Mucosa of rectum (tissue), 2 donors: ENCODE data around the gene RIGI.

Source experiments
- H3K27ac ChIP-seq, 2 donors: one replicate each; pipeline ENCODE4 v1.7.0; 2013; ENCODE audit warnings: inconsistent platforms in 2 of 2, low read depth in 2 of 2, low read length in 2 of 2
- H3K27me3 ChIP-seq, 2 donors: one replicate each; pipeline ENCODE4 v1.7.0; 2013; ENCODE audit warnings: low read length in 2 of 2; ENCODE audit not compliant: control insufficient read depth in 2 of 2, insufficient read depth in 2 of 2
- H3K36me3 ChIP-seq, 2 donors: one replicate each; pipeline ENCODE4 v1.7.0; 2013; ENCODE audit warnings: low read length in 2 of 2; ENCODE audit not compliant: control insufficient read depth in 2 of 2, insufficient read depth in 2 of 2
- H3K4me1 ChIP-seq, 2 donors: one replicate each; pipeline ENCODE4 v1.7.0; 2013; ENCODE audit warnings: low read length in 2 of 2, mild to moderate bottlenecking in 1 of 2; ENCODE audit not compliant: control insufficient read depth in 2 of 2, insufficient read depth in 2 of 2
- H3K4me3 ChIP-seq, 2 donors: one replicate each; pipeline ENCODE4 v1.7.0; 2013; ENCODE audit warnings: low read length in 2 of 2
- H3K9ac ChIP-seq, 2 donors: one replicate each; pipeline ENCODE4 v1.7.0; 2013; ENCODE audit warnings: low read length in 2 of 2, low read depth in 1 of 2, mild to moderate bottlenecking in 1 of 2
- H3K9me3 ChIP-seq, 2 donors: one replicate each; pipeline ENCODE4 v1.7.0; 2013; ENCODE audit warnings: low read length in 2 of 2; ENCODE audit not compliant: control insufficient read depth in 2 of 2
- donor health status: healthy.
- donor health status: Normal muscosa, but diverticular disease.

The RIGI gene

DNA sequence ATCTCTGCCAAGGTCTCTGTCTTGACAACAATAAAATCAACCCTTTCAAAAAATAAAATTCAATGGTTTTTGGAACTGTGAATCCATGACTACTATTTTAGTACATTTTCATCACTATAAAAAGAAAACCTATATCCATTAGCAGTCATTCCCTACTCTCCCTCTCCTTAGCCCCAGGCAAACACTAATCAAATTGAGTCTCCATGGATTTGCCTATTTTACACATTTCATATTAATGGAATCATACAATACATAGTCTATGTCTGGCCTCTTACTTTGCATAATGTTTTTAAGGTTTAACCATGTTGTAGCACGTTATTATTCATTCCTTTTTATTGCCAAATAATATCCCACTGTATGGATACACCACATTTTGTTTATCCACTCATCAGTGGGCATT is 24.1 kb downstream of the RIGI start:
- H3K9ac ChIP-seq = no peak overlapping the region
- H3K9me3 ChIP-seq = no peaks in the 10 kb centered on the region
- no peaks in the 10 kb centered on the region for H3K27me3 ChIP-seq
- no peak overlapping the region for H3K4me3 ChIP-seq
- no peak overlapping the region for H3K27ac ChIP-seq
- H3K4me1 ChIP-seq = no peaks in the 10 kb centered on the region
- H3K36me3 ChIP-seq = peaks cover 6 to 12% of the 10 kb centered on the region in 2 donors

DNA sequence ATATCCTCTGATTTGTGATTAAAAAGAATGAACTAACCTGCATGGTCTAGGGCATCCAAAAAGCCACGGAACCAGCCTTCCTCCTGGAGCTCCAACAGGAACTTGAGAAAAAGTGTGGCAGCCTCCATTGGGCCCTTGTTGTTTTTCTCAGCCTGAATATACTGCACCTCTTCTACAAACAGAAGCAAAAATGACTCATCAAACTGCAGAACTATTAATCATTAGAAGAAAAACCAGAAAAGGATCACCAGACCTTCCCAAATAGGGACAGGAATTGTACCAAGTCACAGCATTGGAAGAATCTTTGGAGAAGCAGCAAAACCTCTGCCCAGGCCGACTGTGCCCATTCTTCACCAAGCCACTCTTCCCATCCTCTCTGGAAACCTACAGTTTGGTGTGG is 25.2 kb downstream of the RIGI start:
- Histone ChIP-seq H3K27me3 (no peaks in the 10 kb centered on the region), H3K9ac (no peak overlapping the region), H3K9me3 (no peaks in the 10 kb centered on the region), H3K27ac (no peak overlapping the region), H3K4me1 (no peaks in the 10 kb centered on the region), H3K4me3 (no peak overlapping the region), H3K36me3 (peaks cover 12 to 15% of the 10 kb centered on the region in 2 donors)

DNA sequence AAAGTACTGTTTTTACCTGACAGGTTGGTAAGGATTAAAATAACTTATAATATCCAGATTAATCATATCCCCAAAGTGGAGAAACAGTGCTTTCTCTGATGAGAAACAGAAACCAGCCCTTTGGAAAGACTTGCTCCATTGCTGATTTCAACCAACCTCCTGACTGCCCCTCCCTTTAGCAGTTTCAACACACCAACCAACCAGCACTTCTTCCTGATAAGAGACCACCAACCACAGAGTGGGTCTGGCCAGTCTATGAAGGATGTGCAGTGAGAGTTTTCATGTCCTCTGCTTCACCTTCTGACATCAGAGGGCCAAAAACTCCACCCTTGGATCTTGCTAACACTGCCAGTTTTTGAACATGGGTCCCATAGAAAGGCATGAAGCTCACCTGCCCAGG is 28.1 kb downstream of the RIGI start:
- Histone ChIP-seq H3K9me3 (no peaks in the 10 kb centered on the region), H3K27me3 (no peaks in the 10 kb centered on the region), H3K36me3 (peaks cover 10 to 15% of the 10 kb centered on the region in 2 donors), H3K4me3 (no peak overlapping the region), H3K4me1 (no peaks in the 10 kb centered on the region), H3K27ac (no peak overlapping the region), H3K9ac (no peak overlapping the region)

DNA sequence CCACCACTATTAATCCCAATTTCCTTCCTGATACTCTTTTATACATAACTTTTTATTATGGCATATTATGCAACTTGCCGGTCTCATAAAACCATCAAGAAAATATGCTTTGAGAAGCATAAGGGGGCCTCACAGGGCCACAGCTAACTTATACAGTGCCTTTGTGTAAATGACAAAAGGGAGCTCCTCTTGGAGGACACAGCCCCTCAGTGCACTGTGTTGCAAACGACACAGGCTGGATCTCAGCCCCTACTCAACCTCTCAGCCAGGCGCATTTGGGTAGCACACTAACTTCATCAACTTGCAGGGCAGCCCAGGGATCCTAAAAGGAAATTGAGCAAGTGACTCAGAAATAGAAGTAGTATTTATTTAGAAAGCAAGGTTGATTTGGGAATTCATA is 35.4 kb downstream of the RIGI start:
- Histone ChIP-seq H3K4me3 (no peak overlapping the region), H3K36me3 (peaks cover 24 to 30% of the 10 kb centered on the region in 2 donors), H3K9ac (no peak overlapping the region), H3K27ac (no peak overlapping the region), H3K4me1 (no peaks in the 10 kb centered on the region), H3K9me3 (no peaks in the 10 kb centered on the region), H3K27me3 (no peaks in the 10 kb centered on the region)

DNA sequence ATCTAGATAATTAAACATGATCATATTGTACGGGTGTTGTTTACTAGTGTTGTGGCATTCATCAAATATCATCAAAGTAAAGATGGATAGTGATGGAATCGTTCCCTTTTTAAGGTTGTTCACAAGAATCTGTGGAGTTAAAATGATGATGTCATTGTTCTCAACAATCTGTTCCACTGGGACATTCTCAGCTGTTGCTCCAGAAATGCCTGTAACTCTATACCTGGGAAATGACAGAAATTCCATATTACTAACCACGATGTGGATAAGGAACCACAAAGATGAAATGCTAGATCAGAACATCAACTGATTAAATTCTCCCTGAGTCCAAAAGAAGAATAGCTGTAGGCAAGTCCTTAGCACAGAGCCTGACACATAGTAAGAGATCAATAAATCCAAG is 38.0 kb downstream of the RIGI start:
- peaks cover 31 to 50% of the 10 kb centered on the region in 2 donors for H3K36me3 ChIP-seq
- H3K4me3 ChIP-seq = no peak overlapping the region
- no peak overlapping the region for H3K9ac ChIP-seq

DNA sequence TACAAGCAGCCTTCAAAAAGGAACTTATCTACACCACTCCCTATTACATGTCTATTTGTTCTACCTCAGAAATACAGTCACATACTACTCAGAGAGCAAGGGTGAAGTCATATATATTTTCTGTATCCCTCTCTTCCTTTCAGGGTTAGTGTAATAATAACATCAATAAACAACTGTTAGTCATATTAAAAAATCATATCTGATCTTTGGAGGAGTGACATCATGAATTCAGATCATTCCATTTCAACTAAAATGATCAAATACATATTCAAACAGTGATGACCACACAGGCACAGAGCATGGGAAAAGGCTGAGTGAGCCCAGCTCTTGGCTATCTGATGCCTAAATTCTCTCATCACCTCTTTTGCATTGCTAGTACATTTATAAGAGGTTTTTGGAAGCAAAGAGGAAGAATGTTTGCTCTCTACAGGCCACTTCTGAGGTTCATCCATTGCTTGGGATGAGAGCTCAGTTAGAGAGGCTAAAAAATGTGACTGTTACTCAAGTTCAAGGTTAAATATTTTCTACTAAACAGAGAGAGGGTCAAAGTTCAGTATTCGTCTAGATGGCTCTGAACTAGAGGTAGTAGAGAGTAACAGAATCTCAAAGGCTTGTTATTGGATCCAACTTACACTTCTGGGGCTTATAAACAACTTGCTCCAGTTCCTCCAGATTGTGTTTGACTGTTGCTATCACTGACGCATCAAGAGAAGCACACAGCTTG is 39.0 kb downstream of the RIGI start:
- peaks cover 29 to 54% of the 10 kb centered on the region in 2 donors for H3K36me3 ChIP-seq
- H3K27ac ChIP-seq = no peak overlapping the region
- H3K9me3 ChIP-seq = no peaks in the 10 kb centered on the region
- no peak overlapping the region for H3K9ac ChIP-seq
- H3K27me3 ChIP-seq = no peaks in the 10 kb centered on the region
- H3K4me3 ChIP-seq = no peak overlapping the region
- no peaks in the 10 kb centered on the region for H3K4me1 ChIP-seq

More for the DNA sequence above, 38.0 kb downstream of the RIGI start:
- no peaks in the 10 kb centered on the region for H3K4me1 ChIP-seq
- H3K27ac ChIP-seq = no peak overlapping the region
- no peaks in the 10 kb centered on the region for H3K27me3 ChIP-seq
- no peaks in the 10 kb centered on the region for H3K9me3 ChIP-seq

DNA sequence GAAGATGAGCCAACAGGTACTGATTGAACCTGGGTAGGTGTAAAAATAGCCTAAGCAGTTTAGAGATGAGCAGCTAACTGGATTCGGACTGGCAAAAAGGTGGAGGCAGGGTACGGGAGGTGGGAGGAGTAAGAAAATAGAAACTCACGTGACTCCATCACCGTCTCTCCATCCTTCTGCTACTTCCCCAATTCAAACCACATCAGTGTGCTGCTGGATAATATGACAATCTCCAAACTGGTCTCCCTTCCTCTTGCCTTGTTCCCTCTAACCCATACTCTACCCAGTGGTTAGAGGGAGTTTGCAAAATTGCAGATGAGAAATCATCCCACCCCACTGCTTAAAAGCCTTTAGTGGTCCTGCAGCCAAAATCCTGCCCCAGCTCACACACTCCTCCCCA is 42.7 kb downstream of the RIGI start:
- no peaks in the 10 kb centered on the region for H3K4me1 ChIP-seq

More for the DNA sequence above, 42.7 kb downstream of the RIGI start:
- Histone ChIP-seq H3K27me3 (no peaks in the 10 kb centered on the region), H3K4me3 (no peak overlapping the region), H3K27ac (no peak overlapping the region), H3K9ac (no peak overlapping the region), H3K36me3 (peaks cover 36 to 63% of the 10 kb centered on the region in 2 donors), H3K9me3 (no peaks in the 10 kb centered on the region)
